DOHH2 (cell line): ENCODE results near the gene MFAP4.

Source experiments
- H3F3A ChIP-seq: fragments of 200-600 bp; sonication (generic), shearing (Covaris generic); 2 replicates; pipeline ENCODE4 v1.6.0; 2016; ENCODE audit warnings: antibody characterized with exemption, mild to moderate bottlenecking; ENCODE audit not compliant: control insufficient read depth, insufficient read depth
- H3K27ac ChIP-seq: fragments of 200-600 bp; sonication (generic); 2 replicates; pipeline ENCODE4 v1.5.1; 2014; ENCODE audit warnings: low read depth, mild to moderate bottlenecking, low read length, moderate library complexity
- H3K27me3 ChIP-seq: fragments of 200-600 bp; sonication (generic); 2 replicates; pipeline ENCODE4 v1.6.1; 2014; ENCODE audit warnings: mild to moderate bottlenecking, low read length, mixed read lengths; ENCODE audit not compliant: control insufficient read depth
- H3K36me3 ChIP-seq: fragments of 200-600 bp; sonication (generic); 2 replicates; pipeline ENCODE4 v1.6.1; 2014; ENCODE audit warnings: mild to moderate bottlenecking, low read length, moderate library complexity, mixed read lengths; ENCODE audit not compliant: control insufficient read depth
- H3K4me1 ChIP-seq: fragments of 200-600 bp; sonication (generic); 2 replicates; pipeline ENCODE4 v1.6.1; 2014; ENCODE audit warnings: mild to moderate bottlenecking, low read length, mixed read lengths; ENCODE audit not compliant: control insufficient read depth
- H3K4me2 ChIP-seq: fragments of 200-600 bp; sonication (generic); 2 replicates; pipeline ENCODE4 v1.6.0; 2014; ENCODE audit warnings: mild to moderate bottlenecking, low read length, moderate library complexity
- H3K4me3 ChIP-seq: fragments of 200-600 bp; sonication (generic); 2 replicates; pipeline ENCODE4 v1.5.1; 2014; ENCODE audit warnings: mild to moderate bottlenecking, low read length, mixed read lengths
- H3K79me2 ChIP-seq: fragments of 200-600 bp; sonication (generic); 2 replicates; pipeline ENCODE4 v1.6.1; 2014; ENCODE audit warnings: mild to moderate bottlenecking, low read length, mixed read lengths; ENCODE audit not compliant: control insufficient read depth
- H3K9me2 ChIP-seq: fragments of 200-600 bp; sonication (generic); replicated peaks from 2 replicates; pipeline ENCODE4 v1.6.1; 2014; ENCODE audit warnings: mild to moderate bottlenecking, low read length, mixed read lengths; ENCODE audit not compliant: control insufficient read depth
- H3K9me3 ChIP-seq: fragments of 200-600 bp; sonication (generic); 2 replicates; pipeline ENCODE4 v1.6.1; 2014; ENCODE audit warnings: antibody characterized with exemption, low read length, mixed read lengths; ENCODE audit not compliant: control insufficient read depth, insufficient read depth
- H4K20me1 ChIP-seq: fragments of 200-600 bp; sonication (generic); 2 replicates; pipeline ENCODE4 v1.6.0; 2014; ENCODE audit warnings: low read depth, mild to moderate bottlenecking, antibody characterized with exemption, low read length, moderate library complexity; ENCODE audit not compliant: control insufficient read depth, insufficient read depth
- CTCF ChIP-seq: fragments of 200-600 bp; sonication (generic); IDR thresholded peaks from one replicate; pipeline ENCODE4 v1.5.1; 2014; ENCODE audit warnings: antibody characterized with exemption, mild to moderate bottlenecking, low read depth, low read length; ENCODE audit not compliant: poor library complexity, severe bottlenecking
- EZH2phosphoT487 ChIP-seq: fragments of 200-600 bp; sonication (generic); IDR thresholded peaks from 2 replicates; pipeline ENCODE4 v1.6.1; 2017; ENCODE audit warnings: borderline replicate concordance, mild to moderate bottlenecking, antibody characterized with exemption, low read length, moderate library complexity, mixed read lengths

MFAP4 gene

GRCh38 chr17:19421926-19422325, 34.9 kb upstream of the MFAP4 start:
- no peaks in the 10 kb centered on the region for H3K9me3 ChIP-seq

GRCh38 chr17:19421219-19421618, 34.2 kb upstream of the MFAP4 start:
- H3K9me3 ChIP-seq: no peaks in the 10 kb centered on the region
- H3F3A ChIP-seq: no peaks in the 10 kb centered on the region
- H3K4me3 ChIP-seq: no peak overlapping the region
- H4K20me1 ChIP-seq: no peaks in the 10 kb centered on the region
- no peak for TF ChIP-seq CTCF
- TF ChIP-seq EZH2phosphoT487: no peak
- H3K36me3 ChIP-seq: no peaks in the 10 kb centered on the region
- H3K79me2 ChIP-seq: no peaks in the 10 kb centered on the region
- H3K27me3 ChIP-seq: peaks cover 19% of the 10 kb centered on the region
- H3K27ac ChIP-seq: no peak overlapping the region
- H3K4me2 ChIP-seq: no peak overlapping the region
- H3K9me2 ChIP-seq: no peaks in the 10 kb centered on the region
- H3K4me1 ChIP-seq: no peaks in the 10 kb centered on the region

More at GRCh38 chr17:19421926-19422325, 34.9 kb upstream of the MFAP4 start:
- peaks cover 19% of the 10 kb centered on the region for H3K27me3 ChIP-seq
- H3F3A ChIP-seq: no peaks in the 10 kb centered on the region
- TF ChIP-seq EZH2phosphoT487 (no peak), CTCF (no peak)
- no peaks in the 10 kb centered on the region for H3K36me3 ChIP-seq
- H3K27ac ChIP-seq: no peak overlapping the region
- no peaks in the 10 kb centered on the region for H3K9me2 ChIP-seq
- no peaks in the 10 kb centered on the region for H3K79me2 ChIP-seq
- no peaks in the 10 kb centered on the region for H4K20me1 ChIP-seq
- no peak overlapping the region for H3K4me2 ChIP-seq
- H3K4me1 ChIP-seq: no peaks in the 10 kb centered on the region
- H3K4me3 ChIP-seq: no peak overlapping the region

GRCh38 chr17:19418251-19418992, 31.4 kb upstream of the MFAP4 start:
- no peaks in the 10 kb centered on the region for H3K4me1 ChIP-seq
- no peaks in the 10 kb centered on the region for H3K9me3 ChIP-seq
- H3F3A ChIP-seq: no peaks in the 10 kb centered on the region
- no peaks in the 10 kb centered on the region for H3K36me3 ChIP-seq
- TF ChIP-seq CTCF: no peak
- TF ChIP-seq EZH2phosphoT487: no peak
- no peak overlapping the region for H3K27ac ChIP-seq
- H3K4me3 ChIP-seq: no peak overlapping the region
- H4K20me1 ChIP-seq: no peaks in the 10 kb centered on the region
- no peak overlapping the region for H3K4me2 ChIP-seq
- H3K9me2 ChIP-seq: no peaks in the 10 kb centered on the region
- no peaks in the 10 kb centered on the region for H3K79me2 ChIP-seq
- peaks cover 15% of the 10 kb centered on the region for H3K27me3 ChIP-seq
